AG04450 (cell line): ENCODE results near the gene KLF18. TPM values are rescaled to one million over a fixed set of nuclear protein-coding genes. Genes with fewer than 3 reads are reported as not detected.

ENCODE experiments used
- CTCF ChIA-PET: fragments of 300-600, 350-600 bp; formaldehyde crosslinking; extraction: SDS; loops from one replicate; lab custom pipeline; 2022; ENCODE audit warnings: antibody characterized with exemption, inconsistent platforms; lab: Charles Lee
- POLR2A ChIA-PET: fragments of 350-600 bp; formaldehyde crosslinking; extraction: SDS; loops from one replicate; lab custom pipeline; 2021; ENCODE audit warnings: antibody characterized with exemption, inconsistent platforms; lab: Yijun Ruan, JAX
- DNase-seq: peaks from one replicate; pipeline ENCODE4 v3.0.0-alpha.2; 2011; ENCODE audit warnings: low read depth, low spot score
- H3K27ac ChIP-seq: one replicate; pipeline ENCODE4 v1.5.1; 2012; ENCODE audit warnings: low read depth, low read length, control low read depth
- H3K27me3 ChIP-seq: one replicate; pipeline ENCODE4 v1.6.0; 2012; ENCODE audit warnings: low read length; ENCODE audit not compliant: control insufficient read depth, insufficient read depth
- H3K4me3 ChIP-seq: 2 replicates; pipeline ENCODE4 v1.5.1; 2011; ENCODE audit warnings: mild to moderate bottlenecking, low read depth, low read length, control low read depth
- H3K9me3 ChIP-seq: 2 replicates; pipeline ENCODE4 v1.5.1; 2012; ENCODE audit warnings: low read length; ENCODE audit not compliant: control insufficient read depth, insufficient read depth
- CTCF ChIP-seq: IDR thresholded peaks from 2 replicates; pipeline ENCODE4 v1.5.1; 2011; ENCODE audit warnings: low read depth, low read length, control low read depth, inconsistent platforms
- polyA plus RNA-seq: library from polyadenylated mRNA; depleted of rRNA; stranded (reverse); fragments of >200 nt; gene quantifications from 2 replicates; pipeline ENCODE4 v1.2.3, GENCODE V29; 2011

KLF18 gene
- polyA plus RNA-seq, 1 experiment: not detected

- no peak overlapping the region for H3K27ac ChIP-seq
- no peak for DNase-seq
- no peak for TF ChIP-seq CTCF
- H3K27me3 ChIP-seq: peaks cover 2% of the 10 kb centered on the region
- H3K4me3 ChIP-seq: no peak overlapping the region
- POLR2A ChIA-PET: no interaction called here
- no peaks in the 10 kb centered on the region; the same call in 1 of the 2 replicates for H3K9me3 ChIP-seq
- CTCF ChIA-PET: no interaction called here
Measured at GRCh38 chr1:44138239-44138638, 3.2 kb downstream of the KLF18 start.

GRCh38 chr1:44135886-44136285 is 5.5 kb downstream of the KLF18 start:
- POLR2A ChIA-PET: no interaction called here

GRCh38 chr1:44134071-44134920 is 7.1 kb downstream of the KLF18 start:
- Histone ChIP-seq H3K27ac (no peak overlapping the region), H3K27me3 (peaks cover 2% of the 10 kb centered on the region), H3K4me3 (no peak overlapping the region), H3K9me3 (no peaks in the 10 kb centered on the region; the same call in 1 of the 2 replicates)
- ChIA-PET POLR2A (no interaction called here), CTCF (no interaction called here)
- DNase-seq: no peak
- no peak for TF ChIP-seq CTCF

More at GRCh38 chr1:44135886-44136285, 5.5 kb downstream of the KLF18 start:
- H3K27ac ChIP-seq: no peak overlapping the region
- no peak for DNase-seq
- no peak for TF ChIP-seq CTCF
- H3K9me3 ChIP-seq: no peaks in the 10 kb centered on the region; the same call in 1 of the 2 replicates
- no peak overlapping the region for H3K4me3 ChIP-seq
- CTCF ChIA-PET: interaction anchor here (0.6 kb wide), 1 partner anchor 13 kb away, joined by 9 read pairs; no protein-coding TSS in a partner anchor
- peaks cover 2% of the 10 kb centered on the region for H3K27me3 ChIP-seq

GRCh38 chr1:44131411-44131810 is 10.0 kb downstream of the KLF18 start:
- no peak for TF ChIP-seq CTCF
- CTCF ChIA-PET: no interaction called here
- Histone ChIP-seq H3K27me3 (peaks cover 2% of the 10 kb centered on the region), H3K27ac (no peak overlapping the region), H3K4me3 (no peak overlapping the region), H3K9me3 (no peaks in the 10 kb centered on the region; the same call in 1 of the 2 replicates)
- POLR2A ChIA-PET: no interaction called here
- no peak for DNase-seq
